A549 (cell line): ENCODE results near the gene TSGA10IP. TPM values are rescaled to one million over a fixed set of nuclear protein-coding genes. Genes with fewer than 3 reads are reported as not detected.

ENCODE experiments used
- ATAC-seq, 2 experiments: fragments of 200-7000 bp in 1 of 2; fragments of >200 bp in 1 of 2; cut with Nextera tagmentation in 1 of 2; cut with Tn5 transposase in 1 of 2; 3 replicates each; pipeline versions ENCODE4 v1.8.0 to v1.9.1; 2018 to 2020; ENCODE audit warnings: mild to moderate bottlenecking in 1 of 2, moderate library complexity in 1 of 2
- CTCF ChIA-PET: fragments of 300-600 bp; sonication (Branson Sonifier 250); formaldehyde crosslinking; extraction: SDS; loops from one replicate; lab custom pipeline; 2021; ENCODE audit warnings: antibody characterized with exemption, inconsistent platforms; lab: Yijun Ruan, JAX
- POLR2A ChIA-PET: fragments of 350-600 bp; formaldehyde crosslinking; extraction: SDS; loops from one replicate; lab custom pipeline; 2021; ENCODE audit warnings: antibody characterized with exemption, inconsistent platforms; lab: Yijun Ruan, JAX
- DNase-seq, 2 experiments: peaks; one replicate each; pipeline versions ENCODE4 v3.0.0 to v3.0.0-alpha.2; 2011 to 2016; ENCODE audit warnings: low read depth in 1 of 2, low spot score in 1 of 2
- FAIRE-seq: peaks from 2 replicates; lab custom pipeline; 2011; peaks lifted over from hg19 to GRCh38; lab: Jason Lieb, UNC
- H3K27ac ChIP-seq, 2 experiments: fragments of >200 bp; sonication (Bioruptor Twin); formaldehyde crosslinking; 3 replicates each; pipeline ENCODE4 v1.5.1; 2016 to 2017
- H3K4me1 ChIP-seq: fragments of >200 bp; sonication (Bioruptor Twin); formaldehyde crosslinking; 3 replicates; pipeline ENCODE4 v1.6.1; 2016
- H3K4me2 ChIP-seq: fragments of >200 bp; sonication (Bioruptor Twin); formaldehyde crosslinking; 3 replicates; pipeline ENCODE4 v1.6.1; 2016
- H3K4me3 ChIP-seq: fragments of >200 bp; sonication (Bioruptor Twin); formaldehyde crosslinking; 3 replicates; pipeline ENCODE4 v1.5.1; 2016
- H3K9me3 ChIP-seq: fragments of >200 bp; sonication (Bioruptor Twin); formaldehyde crosslinking; 3 replicates; pipeline ENCODE4 v1.6.1; 2016
- CHD4 ChIP-seq: fragments of 200-600 bp; sonication (generic); IDR thresholded peaks from 2 replicates; pipeline ENCODE4 v1.6.1; 2016; ENCODE audit warnings: antibody characterized with exemption, mild to moderate bottlenecking, borderline replicate concordance
- FOSB ChIP-seq: fragments of 250-450 bp; sonication (Bioruptor Pico); IDR thresholded peaks from 2 replicates; pipeline ENCODE4 v1.5.0; 2020; ENCODE audit warnings: mild to moderate bottlenecking, moderate library complexity
- FOSL2 ChIP-seq, 2 experiments: fragments of 450-650 bp in 1 of 2; fragments of >200 bp in 1 of 2; sonication (Bioruptor Twin) in 1 of 2; formaldehyde crosslinking; IDR thresholded peaks; 2 replicates each; pipeline versions ENCODE4 v1.5.0 to v1.6.1; 2016 to 2020; ENCODE audit warnings: mild to moderate bottlenecking in 1 of 2, moderate library complexity in 1 of 2
- HOXA7 ChIP-seq: fragments of 250-450 bp; sonication (Bioruptor Pico); IDR thresholded peaks from 2 replicates; pipeline ENCODE4 v1.5.0; 2020; ENCODE audit warnings: mild to moderate bottlenecking, moderate library complexity
- HOXB5 ChIP-seq: fragments of 250-450 bp; sonication (Bioruptor Pico); IDR thresholded peaks from 2 replicates; pipeline ENCODE4 v1.5.0; 2020; ENCODE audit warnings: mild to moderate bottlenecking, moderate library complexity
- JUN ChIP-seq, 2 experiments: fragments of >200 bp; sonication (Bioruptor Twin); formaldehyde crosslinking; IDR thresholded peaks; 2 replicates in 1 of 2; 3 replicates in 1 of 2; pipeline ENCODE4 v1.6.1; 2016 to 2017
- POLR2A ChIP-seq: IDR thresholded peaks from 2 replicates; pipeline ENCODE4 v1.6.1; 2012; ENCODE audit warnings: mild to moderate bottlenecking, low read length
- POLR2AphosphoS2 ChIP-seq: conservative IDR thresholded peaks from 2 replicates; pipeline ENCODE4 v1.6.1; 2012; ENCODE audit warnings: low read length, improper control_type of control experiment, inconsistent platforms
- RARB ChIP-seq: fragments of 250-450 bp; sonication (Bioruptor Pico); IDR thresholded peaks from 2 replicates; pipeline ENCODE4 v1.8.0; 2021; ENCODE audit warnings: mild to moderate bottlenecking, moderate library complexity
- SMC3 ChIP-seq: fragments of >200 bp; sonication (Bioruptor Twin); formaldehyde crosslinking; IDR thresholded peaks from 3 replicates; pipeline ENCODE4 v1.6.1; 2018; ENCODE audit warnings: inconsistent platforms
- TFCP2L1 ChIP-seq: fragments of 250-450 bp; sonication (Bioruptor Pico); IDR thresholded peaks from 2 replicates; pipeline ENCODE4 v1.5.0; 2021; ENCODE audit warnings: mild to moderate bottlenecking
- TP53 ChIP-seq: fragments of 250-450 bp; sonication (Bioruptor Pico); IDR thresholded peaks from 2 replicates; pipeline ENCODE4 v1.5.0; 2021; ENCODE audit warnings: mild to moderate bottlenecking, moderate library complexity
- ZFP36 ChIP-seq: fragments of 450-650 bp; IDR thresholded peaks from 2 replicates; pipeline ENCODE4 v1.6.1; 2014; ENCODE audit warnings: borderline replicate concordance; ENCODE audit not compliant: partially characterized antibody
- WGBS: methylation state at CpG from one replicate; pipeline ENCODE4 v1.1.6; 2017; ENCODE audit errors: missing lambda C conversion rate; 5-methylcytosine and 5-hydroxymethylcytosine counted together
- polyA plus RNA-seq, 4 experiments: library from polyadenylated mRNA; depleted of rRNA in 3 of 4; stranded (reverse); fragments of >200 nt; fragmentation: RNase III in 1 of 4; extraction: RNeasy Plus Mini Kit Qiagen cat#74134 plus additional on column Dnase treatment in 1 of 4; gene quantifications; 2 replicates in 3 of 4; 3 replicates in 1 of 4; pipeline ENCODE4 v1.2.3, GENCODE V29; 2011 to 2017
- TF ChIP-seq, protein P1 (sequence below): fragments of 250-450 bp; sonication (Bioruptor Pico); IDR thresholded peaks from 2 replicates; pipeline ENCODE4 v1.5.0; 2020; ENCODE audit warnings: low read depth, mild to moderate bottlenecking, moderate library complexity
- TF ChIP-seq, protein P2 (sequence below): fragments of 250-450 bp; sonication (Bioruptor Pico); IDR thresholded peaks from 2 replicates; pipeline ENCODE4 v1.5.0; 2021; ENCODE audit warnings: mild to moderate bottlenecking, moderate library complexity, borderline replicate concordance
- TF ChIP-seq, protein P3 (sequence below): fragments of >200 bp; sonication (Bioruptor Twin); formaldehyde crosslinking; IDR thresholded peaks from 2 replicates; pipeline ENCODE4 v1.6.1; 2016

Gene TSGA10IP
- polyA plus RNA-seq, 2 of the 4 experiments (the other 2 are of a cell fraction): not detected

DNA sequence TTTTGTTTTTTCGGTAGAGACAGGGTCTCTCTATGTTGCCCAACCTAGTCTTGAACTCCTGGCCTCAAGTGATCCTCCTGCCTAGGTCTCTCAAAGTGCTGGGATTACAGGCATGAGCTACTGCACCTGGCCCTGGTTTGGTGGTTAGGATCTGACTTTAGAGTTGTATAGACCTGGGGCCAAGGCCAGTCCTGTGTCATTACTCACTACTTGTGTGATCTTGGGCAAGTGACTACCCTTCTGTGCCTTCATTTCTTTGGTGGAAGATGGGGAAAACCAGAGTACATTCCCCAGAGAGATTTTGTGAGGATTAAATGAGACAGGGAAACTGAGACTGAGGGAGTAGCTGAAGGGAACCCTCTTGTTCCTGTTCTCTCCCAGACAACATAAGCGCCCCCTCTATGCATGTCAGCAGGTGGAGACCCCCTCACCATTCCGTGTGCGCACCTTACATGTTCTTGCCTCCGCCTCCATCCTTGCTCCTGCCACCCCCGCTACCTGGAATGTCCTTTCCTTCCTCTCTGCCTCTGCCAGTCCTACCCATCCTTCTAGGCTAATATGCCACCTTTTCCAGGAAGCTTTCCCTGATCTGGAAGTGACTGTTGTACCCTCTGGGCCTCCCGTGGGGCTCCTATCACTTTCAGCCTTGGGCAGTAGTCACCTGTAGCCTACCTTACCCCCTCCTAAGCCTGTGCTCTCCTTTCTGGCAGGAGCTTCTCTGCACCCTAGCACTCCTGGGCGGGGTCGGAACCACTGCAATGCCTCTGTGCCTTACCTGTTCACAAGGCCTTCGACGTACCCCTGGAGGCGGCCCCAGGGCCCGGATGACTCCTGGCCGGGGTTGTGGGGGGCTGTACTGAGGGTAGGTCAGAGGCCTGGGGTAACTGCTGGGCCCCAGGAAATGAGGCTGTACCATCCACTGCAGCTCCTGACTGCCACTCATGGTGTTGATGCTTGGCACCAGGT, 49.0 kb upstream of the TSGA10IP start:
- Histone ChIP-seq H3K27ac (peak overlapping the region in 1 of 2 experiments; percentile 97; a peak in 3 of 6 replicates), H3K4me2 (peak overlapping the region; percentile 90; the same call in 1 of the 3 replicates), H3K4me1 (peaks cover 61% of the 10 kb centered on the region), H3K9me3 (no peaks in the 10 kb centered on the region), H3K4me3 (no peak overlapping the region)
- FAIRE-seq (no peak), ATAC-seq (no peak), DNase-seq (no peak)
- 86% methylated on average over 14 of the region's 14 CpGs for WGBS
- ChIA-PET CTCF (interaction anchor here (0.8 to 31.6 kb wide), 8 partner anchors 3 to 116 kb away, joined by 3 to 618 read pairs (median 5); partner anchors contain the start of genes C11orf68, CCDC85B, DRAP1 and FIBP), POLR2A (interaction anchor here (1.1 to 4.7 kb wide), 3 partner anchors 8 to 15 kb away, joined by 3 to 36 read pairs (median 3); partner anchors contain the start of gene FIBP)
- TF ChIP-seq, protein P1, sequence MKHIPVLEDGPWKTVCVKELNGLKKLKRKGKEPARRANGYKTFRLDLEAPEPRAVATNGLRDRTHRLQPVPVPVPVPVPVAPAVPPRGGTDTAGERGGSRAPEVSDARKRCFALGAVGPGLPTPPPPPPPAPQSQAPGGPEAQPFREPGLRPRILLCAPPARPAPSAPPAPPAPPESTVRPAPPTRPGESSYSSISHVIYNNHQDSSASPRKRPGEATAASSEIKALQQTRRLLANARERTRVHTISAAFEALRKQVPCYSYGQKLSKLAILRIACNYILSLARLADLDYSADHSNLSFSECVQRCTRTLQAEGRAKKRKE (CRISPR knock-in tag): peak; percentile 33; the same call in 1 of the 2 replicates
- TF ChIP-seq TP53 (CRISPR knock-in tag): peak; percentile 74
- no peak for TF ChIP-seq JUN (IDR thresholded peaks at IDR 0.05)
- TF ChIP-seq, protein P2, sequence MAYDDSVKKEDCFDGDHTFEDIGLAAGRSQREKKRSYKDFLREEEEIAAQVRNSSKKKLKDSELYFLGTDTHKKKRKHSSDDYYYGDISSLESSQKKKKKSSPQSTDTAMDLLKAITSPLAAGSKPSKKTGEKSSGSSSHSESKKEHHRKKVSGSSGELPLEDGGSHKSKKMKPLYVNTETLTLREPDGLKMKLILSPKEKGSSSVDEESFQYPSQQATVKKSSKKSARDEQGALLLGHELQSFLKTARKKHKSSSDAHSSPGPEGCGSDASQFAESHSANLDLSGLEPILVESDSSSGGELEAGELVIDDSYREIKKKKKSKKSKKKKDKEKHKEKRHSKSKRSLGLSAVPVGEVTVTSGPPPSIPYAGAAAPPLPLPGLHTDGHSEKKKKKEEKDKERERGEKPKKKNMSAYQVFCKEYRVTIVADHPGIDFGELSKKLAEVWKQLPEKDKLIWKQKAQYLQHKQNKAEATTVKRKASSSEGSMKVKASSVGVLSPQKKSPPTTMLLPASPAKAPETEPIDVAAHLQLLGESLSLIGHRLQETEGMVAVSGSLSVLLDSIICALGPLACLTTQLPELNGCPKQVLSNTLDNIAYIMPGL (CRISPR knock-in tag): no peak
- peak; percentile 70 for TF ChIP-seq HOXA7
- peak; percentile 53 for TF ChIP-seq FOSB (CRISPR knock-in tag)
- TF ChIP-seq RARB (CRISPR knock-in tag): peak; percentile 71; the same call in 1 of the 2 replicates
- peak; percentile 38; the same call in 1 of the 2 replicates for TF ChIP-seq HOXB5 (CRISPR knock-in tag)
- no peak for TF ChIP-seq CHD4
- TF ChIP-seq TFCP2L1 (CRISPR knock-in tag): peak; percentile 20; the same call in 1 of the 2 replicates
- TF ChIP-seq POLR2AphosphoS2: peak; percentile 99

DNA sequence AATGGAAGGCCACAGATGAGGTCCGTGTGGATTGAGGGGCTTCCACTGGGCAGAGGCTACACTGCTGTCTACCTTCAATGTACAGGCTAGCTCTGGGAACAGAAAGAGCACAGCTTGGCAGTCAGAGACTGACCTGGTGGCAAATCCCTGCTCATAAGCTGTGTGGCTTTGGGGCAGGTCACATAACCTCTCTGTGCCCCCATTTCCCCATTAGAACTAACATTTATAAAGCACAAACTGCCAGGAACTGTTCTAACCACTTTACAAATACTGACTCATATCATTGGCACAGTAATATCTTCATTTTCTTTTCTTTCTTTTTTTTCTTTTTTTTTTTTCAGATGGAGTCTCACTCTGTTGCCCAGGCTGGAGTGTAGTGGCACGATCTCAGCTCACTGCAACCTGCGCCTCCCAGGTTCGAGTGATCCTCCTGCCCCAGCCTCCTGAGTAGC, 48.2 kb upstream of the TSGA10IP start:
- H3K27ac ChIP-seq: peak overlapping the region in 1 of 2 experiments; percentile 97; a peak in 3 of 6 replicates
- no peak for FAIRE-seq
- peak overlapping the region; percentile 90 for H3K4me2 ChIP-seq
- 76% methylated on average over 4 of the region's 4 CpGs for WGBS
- H3K4me1 ChIP-seq: peaks cover 61% of the 10 kb centered on the region
- no peak for ATAC-seq
- no peaks in the 10 kb centered on the region for H3K9me3 ChIP-seq
- no peak for DNase-seq
- TF ChIP-seq, protein P3, sequence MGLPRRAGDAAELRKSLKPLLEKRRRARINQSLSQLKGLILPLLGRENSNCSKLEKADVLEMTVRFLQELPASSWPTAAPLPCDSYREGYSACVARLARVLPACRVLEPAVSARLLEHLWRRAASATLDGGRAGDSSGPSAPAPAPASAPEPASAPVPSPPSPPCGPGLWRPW: no peak
- TF ChIP-seq SMC3 (no peak), RARB (CRISPR knock-in tag) (peak; percentile 88), POLR2A (no peak), ZFP36 (peak; percentile 74), JUN (IDR thresholded peaks at IDR 0.05) (no peak), CHD4 (no peak), FOSL2 (IDR thresholded peaks at IDR 0.05) (no peak), FOSL2 (CRISPR knock-in tag; IDR thresholded peaks at IDR 0.05) (no peak), POLR2AphosphoS2 (no peak; the same call in 1 of the 2 replicates), TFCP2L1 (CRISPR knock-in tag) (0 out of 2 replicates have a peak, but pooled peaks have one; percentile 46), HOXA7 (no peak; the same call in 1 of the 2 replicates)
- CTCF ChIA-PET: interaction anchor here (1.1 to 31.6 kb wide), 6 partner anchors 3 to 117 kb away, joined by 4 to 618 read pairs (median 9); partner anchors contain the start of genes C11orf68, CCDC85B, DRAP1 and FIBP
- no peak overlapping the region for H3K4me3 ChIP-seq
- POLR2A ChIA-PET: interaction anchor here (1.3 to 4.7 kb wide), 2 partner anchors 8 to 14 kb away, joined by 3 to 36 read pairs; partner anchors contain the start of gene FIBP
